Measurements from ENCODE around the gene HBP1. TPM values are rescaled to one million over a fixed set of nuclear protein-coding genes. Genes with fewer than 3 reads are reported as not detected.
"Not testable (repeated sequence)": the region's sequence is repeated elsewhere in the genome, so short reads cannot be mapped to it uniquely, and the experiment has no call there.

The HBP1 gene
- total and polyA plus RNA-seq, 7 experiments from 2014 or later, result 34.6 to 219 (median 116) TPM

GRCh38 chr7:107213945-107214344 lies 45.1 kb downstream of the HBP1 start:
- CTCF ChIA-PET, result no interaction called here
- peaks cover 3 to 39% (median 13%) of the 10 kb centered on the region in 11 donors for H3K9me3 Mint-ChIP-seq
- H3K27me3 ChIP-seq (ENCODE audit: control insufficient read depth in 2 of 2, insufficient read depth in 2 of 2, low read length in 2 of 2), result no peaks in the 10 kb centered on the region

GRCh38 chr7:107219563-107220244 lies 50.9 kb downstream of the HBP1 start:
- CTCF ChIA-PET, result no interaction called here

More at GRCh38 chr7:107213945-107214344, 45.1 kb downstream of the HBP1 start:
- Histone ChIP-seq H3K9me3 (ENCODE audit: control insufficient read depth in 2 of 3, low read length in 3 of 3) (no peaks in the 10 kb centered on the region), H3K4me1 (ENCODE audit: control insufficient read depth in 2 of 2, insufficient read depth in 2 of 2, low read length in 2 of 2) (no peaks in the 10 kb centered on the region), H3K36me3 (ENCODE audit: control insufficient read depth in 2 of 3, insufficient read depth in 3 of 3, low read length in 3 of 3) (peaks cover 0 to 24% (median 3%) of the 10 kb centered on the region in 3 experiments), H3K4me3 (ENCODE audit: low read length) (no peak overlapping the region), H3K27ac (ENCODE audit: low read depth, low read length) (no peak overlapping the region)
- Mint-ChIP-seq H3K27me3 (no peaks in the 10 kb centered on the region), H3K36me3 (peaks cover 21 to 85% (median 63%) of the 10 kb centered on the region in 5 donors), H3K4me3 (no peak overlapping the region), H3K27ac (no peak overlapping the region), H3K4me1 (peaks cover 0 to 6% (median 0%) of the 10 kb centered on the region in 7 donors)
- intact Hi-C loops (cut with micrococcal nuclease), result no loop called here
- POLR2A ChIA-PET, result no interaction called here
- DNase-seq (no peak), ATAC-seq (no peak)

GRCh38 chr7:107220356-107220755 lies 51.6 kb downstream of the HBP1 start:
- Histone ChIP-seq H3K27me3 (ENCODE audit: control insufficient read depth in 2 of 2, insufficient read depth in 2 of 2, low read length in 2 of 2) (no peaks in the 10 kb centered on the region), H3K9me3 (ENCODE audit: control insufficient read depth in 2 of 3, low read length in 3 of 3) (no peaks in the 10 kb centered on the region), H3K27ac (ENCODE audit: low read depth, low read length) (no peak overlapping the region), H3K4me1 (ENCODE audit: control insufficient read depth in 2 of 2, insufficient read depth in 2 of 2, low read length in 2 of 2) (no peaks in the 10 kb centered on the region), H3K4me3 (ENCODE audit: low read length) (no peak overlapping the region), H3K36me3 (ENCODE audit: control insufficient read depth in 2 of 3, insufficient read depth in 3 of 3, low read length in 3 of 3) (peaks cover 0 to 4% (median 0%) of the 10 kb centered on the region in 3 experiments)
- DNase-seq, result no peak
- ATAC-seq, result no peak
- Mint-ChIP-seq H3K4me3 (no peak overlapping the region), H3K9me3 (peaks cover 0 to 24% (median 8%) of the 10 kb centered on the region in 11 donors), H3K27ac (no peak overlapping the region), H3K36me3 (peaks cover 9 to 78% (median 49%) of the 10 kb centered on the region in 5 donors), H3K27me3 (no peaks in the 10 kb centered on the region), H3K4me1 (peaks cover 0 to 4% (median 0%) of the 10 kb centered on the region in 7 donors)
- intact Hi-C loops (cut with micrococcal nuclease), result no loop called here
- ChIA-PET CTCF (no interaction called here), POLR2A (no interaction called here)

More at GRCh38 chr7:107219563-107220244, 50.9 kb downstream of the HBP1 start:
- Histone ChIP-seq H3K36me3 (ENCODE audit: control insufficient read depth in 2 of 3, insufficient read depth in 3 of 3, low read length in 3 of 3) (peaks cover 0 to 5% (median 0%) of the 10 kb centered on the region in 3 experiments), H3K4me1 (ENCODE audit: control insufficient read depth in 2 of 2, insufficient read depth in 2 of 2, low read length in 2 of 2) (no peaks in the 10 kb centered on the region), H3K4me3 (ENCODE audit: low read length) (no peak overlapping the region), H3K9me3 (ENCODE audit: control insufficient read depth in 2 of 3, low read length in 3 of 3) (no peaks in the 10 kb centered on the region), H3K27ac (ENCODE audit: low read depth, low read length) (no peak overlapping the region), H3K27me3 (ENCODE audit: control insufficient read depth in 2 of 2, insufficient read depth in 2 of 2, low read length in 2 of 2) (no peaks in the 10 kb centered on the region)
- Mint-ChIP-seq H3K27me3 (no peaks in the 10 kb centered on the region), H3K27ac (peak overlapping the region in 1 of 9 donors; percentile 41), H3K4me1 (peaks cover 0 to 4% (median 0%) of the 10 kb centered on the region in 7 donors), H3K9me3 (peaks cover 0 to 29% (median 11%) of the 10 kb centered on the region in 11 donors), H3K4me3 (no peak overlapping the region), H3K36me3 (peaks cover 10 to 80% (median 54%) of the 10 kb centered on the region in 5 donors)
- POLR2A ChIA-PET, result no interaction called here
- no peak for DNase-seq
- intact Hi-C loops (cut with micrococcal nuclease), result no loop called here
- ATAC-seq, result no peak

GRCh38 chr7:107220806-107221205 lies 52.0 kb downstream of the HBP1 start:
- H3K36me3 ChIP-seq (ENCODE audit: control insufficient read depth in 2 of 3, insufficient read depth in 3 of 3, low read length in 3 of 3); H3K9me3 ChIP-seq (ENCODE audit: control insufficient read depth in 2 of 3, low read length in 3 of 3); H3K27ac Mint-ChIP-seq; H3K27me3 Mint-ChIP-seq; intact Hi-C loops (cut with micrococcal nuclease); CTCF ChIA-PET; H3K27me3 ChIP-seq (ENCODE audit: control insufficient read depth in 2 of 2, insufficient read depth in 2 of 2, low read length in 2 of 2); ATAC-seq; H3K27ac ChIP-seq (ENCODE audit: low read depth, low read length); DNase-seq; H3K4me1 Mint-ChIP-seq; POLR2A ChIA-PET; H3K4me3 Mint-ChIP-seq; H3K4me3 ChIP-seq (ENCODE audit: low read length); H3K4me1 ChIP-seq (ENCODE audit: control insufficient read depth in 2 of 2, insufficient read depth in 2 of 2, low read length in 2 of 2): not testable (repeated sequence)
- Mint-ChIP-seq H3K36me3 (peaks cover 8 to 76% (median 48%) of the 10 kb centered on the region in 5 donors), H3K9me3 (peaks cover 0 to 24% (median 7%) of the 10 kb centered on the region in 11 donors)

DNA sequence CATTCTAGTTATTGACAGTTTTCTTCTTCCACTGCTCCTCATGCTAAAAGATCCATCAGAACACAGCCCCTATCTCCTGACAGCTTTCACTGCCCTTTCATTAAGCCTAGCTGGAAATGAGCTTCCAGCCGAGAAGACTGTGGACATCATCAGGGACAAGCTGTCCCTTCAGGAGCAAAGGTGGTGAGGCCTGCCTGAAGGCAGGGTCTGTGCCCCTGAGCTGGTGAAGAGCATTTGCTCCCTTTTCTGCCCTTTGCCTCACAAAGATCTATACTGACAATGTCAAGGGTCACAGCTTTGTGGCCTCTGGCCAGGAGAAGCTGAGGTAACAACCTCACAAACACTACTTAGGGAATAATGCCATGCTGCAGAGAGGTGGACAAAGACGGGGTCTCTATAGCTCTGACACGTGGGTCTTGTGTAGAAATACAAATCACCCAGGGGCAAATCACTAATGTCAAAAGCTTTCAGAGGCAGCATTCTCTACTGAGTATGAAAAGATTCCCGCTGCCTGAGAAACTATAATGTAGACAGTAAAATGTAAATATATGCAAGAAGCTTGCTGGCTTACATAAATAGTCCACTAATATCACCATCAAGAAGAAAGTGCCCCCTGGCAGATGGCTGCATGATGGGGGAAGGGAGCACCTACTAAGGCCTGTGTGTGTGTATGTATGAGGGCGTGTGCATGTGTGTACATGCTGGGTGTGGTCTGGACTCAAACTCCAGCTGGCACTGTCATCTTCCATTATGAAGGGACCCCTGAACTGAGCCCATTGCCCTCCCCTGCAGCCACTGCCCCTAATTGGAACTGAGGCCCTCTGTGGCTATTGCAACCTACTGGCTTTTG lies 55.8 kb downstream of the HBP1 start:
- Histone ChIP-seq H3K4me3 (ENCODE audit: low read length) (no peak overlapping the region), H3K27ac (ENCODE audit: low read depth, low read length) (no peak overlapping the region), H3K4me1 (ENCODE audit: control insufficient read depth in 2 of 2, insufficient read depth in 2 of 2, low read length in 2 of 2) (no peaks in the 10 kb centered on the region), H3K27me3 (ENCODE audit: control insufficient read depth in 2 of 2, insufficient read depth in 2 of 2, low read length in 2 of 2) (no peaks in the 10 kb centered on the region), H3K36me3 (ENCODE audit: control insufficient read depth in 2 of 3, insufficient read depth in 3 of 3, low read length in 3 of 3) (peaks cover 0 to 14% (median 0%) of the 10 kb centered on the region in 3 experiments), H3K9me3 (ENCODE audit: control insufficient read depth in 2 of 3, low read length in 3 of 3) (no peaks in the 10 kb centered on the region)
- DNase-seq, result no peak
- H3K27me3 Mint-ChIP-seq, result no peaks in the 10 kb centered on the region
- intact Hi-C loops (cut with micrococcal nuclease), result no loop called here
- ChIA-PET POLR2A (no interaction called here), CTCF (interaction anchor here (1.3 kb wide), 1 partner anchor 9 kb away, joined by 3 read pairs; no protein-coding TSS in a partner anchor)
- H3K4me1 Mint-ChIP-seq, result peaks cover 0 to 4% (median 0%) of the 10 kb centered on the region in 7 donors
- H3K9me3 Mint-ChIP-seq, result peaks cover 0 to 1% (median 0%) of the 10 kb centered on the region in 11 donors
- H3K36me3 Mint-ChIP-seq, result peaks cover 5 to 64% (median 32%) of the 10 kb centered on the region in 5 donors
- H3K4me3 Mint-ChIP-seq, result no peak overlapping the region
- ATAC-seq, result no peak
- H3K27ac Mint-ChIP-seq, result peak overlapping the region in 3 of 9 donors; percentile 3 to 27 (median 22)

DNA sequence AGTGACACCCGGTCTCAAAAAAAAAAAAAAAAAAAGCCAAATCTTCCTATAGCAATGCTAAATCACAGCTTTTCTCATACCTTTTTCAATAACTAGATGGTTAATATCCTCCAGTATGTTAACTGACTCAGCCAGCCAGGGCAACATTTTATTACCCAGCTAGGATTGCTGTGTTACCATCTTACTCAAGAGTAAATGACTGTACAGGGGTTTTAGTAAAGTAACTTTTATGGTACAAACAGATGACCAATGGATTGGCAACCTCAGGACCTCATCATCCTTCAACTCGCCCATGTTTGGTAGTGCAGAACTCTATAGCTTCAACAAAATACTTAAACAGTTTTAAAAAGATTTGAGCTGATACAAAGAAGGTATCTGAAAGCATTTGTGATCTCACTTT lies 59.5 kb downstream of the HBP1 start:
- Mint-ChIP-seq H3K27me3 (no peaks in the 10 kb centered on the region), H3K36me3 (peaks cover under 1 to 55% (median 21%) of the 10 kb centered on the region in 5 donors), H3K4me1 (peaks cover 0 to under 1% (median 0%) of the 10 kb centered on the region in 7 donors), H3K9me3 (no peaks in the 10 kb centered on the region), H3K27ac (no peak overlapping the region), H3K4me3 (no peak overlapping the region)
- no peaks in the 10 kb centered on the region for H3K9me3 ChIP-seq (ENCODE audit: control insufficient read depth in 2 of 3, low read length in 3 of 3)
- intact Hi-C loops (cut with micrococcal nuclease), result no loop called here
- no peak overlapping the region for H3K27ac ChIP-seq (ENCODE audit: low read depth, low read length)
- no peak for ATAC-seq
- no peak overlapping the region for H3K4me3 ChIP-seq (ENCODE audit: low read length)
- CTCF ChIA-PET, result no interaction called here
- POLR2A ChIA-PET, result interaction anchor here (0.7 kb wide), 1 partner anchor 461 kb away, joined by 3 read pairs; no protein-coding TSS in a partner anchor
- no peaks in the 10 kb centered on the region for H3K4me1 ChIP-seq (ENCODE audit: control insufficient read depth in 2 of 2, insufficient read depth in 2 of 2, low read length in 2 of 2)
- no peaks in the 10 kb centered on the region for H3K27me3 ChIP-seq (ENCODE audit: control insufficient read depth in 2 of 2, insufficient read depth in 2 of 2, low read length in 2 of 2)
- no peak for DNase-seq
- peaks cover 0 to 14% (median 0%) of the 10 kb centered on the region in 3 experiments for H3K36me3 ChIP-seq (ENCODE audit: control insufficient read depth in 2 of 3, insufficient read depth in 3 of 3, low read length in 3 of 3)
